Activated CD4-positive, alpha-beta T cell treated with anti-CD3 and anti-CD28 coated beads for 24 hours (primary cell): Measurements from ENCODE around the gene PTGR1.
A peak's percentile ranks its signal among the peaks of the same experiment; 100 is the strongest.
"Not testable (repeated sequence)": the region's sequence is repeated elsewhere in the genome, so short reads cannot be mapped to it uniquely, and the experiment has no call there.

Experiments used
- DNase-seq, 2 donors: peaks; one replicate each; pipeline ENCODE4 v3.0.0-alpha.2; 2020; ENCODE audit warnings: low read depth in 2 of 2

Gene PTGR1

GRCh38 chr9:111613436-111614040, 14.1 kb upstream of the PTGR1 start:
- no peak for DNase-seq

DNA sequence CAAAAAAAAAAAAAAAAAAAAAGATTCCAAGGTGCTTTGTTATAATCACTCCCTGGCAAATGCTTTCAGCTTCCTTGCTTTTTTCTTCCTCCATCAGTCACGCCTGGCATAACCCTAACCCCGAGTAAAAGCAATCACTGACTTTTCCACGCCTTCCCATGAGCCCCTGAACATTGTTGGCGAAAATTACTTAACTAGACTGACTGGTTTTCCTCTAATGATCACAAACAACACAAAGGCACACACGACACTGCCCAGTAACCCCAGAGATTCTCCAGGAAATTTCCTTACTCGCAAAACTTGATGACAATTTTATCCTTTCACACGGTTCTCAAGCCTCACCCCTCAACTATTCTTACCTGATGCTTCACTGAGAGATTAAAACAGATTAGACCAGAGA, 11.4 kb upstream of the PTGR1 start:
- DNase-seq = no peak

- no peak for DNase-seq
Observed at GRCh38 chr9:111610149-111610548, 10.7 kb upstream of the PTGR1 start.

GRCh38 chr9:111605041-111605559, 5.7 kb upstream of the PTGR1 start:
- no peak for DNase-seq

GRCh38 chr9:111604054-111604615, 4.7 kb upstream of the PTGR1 start:
- DNase-seq = no peak

DNA sequence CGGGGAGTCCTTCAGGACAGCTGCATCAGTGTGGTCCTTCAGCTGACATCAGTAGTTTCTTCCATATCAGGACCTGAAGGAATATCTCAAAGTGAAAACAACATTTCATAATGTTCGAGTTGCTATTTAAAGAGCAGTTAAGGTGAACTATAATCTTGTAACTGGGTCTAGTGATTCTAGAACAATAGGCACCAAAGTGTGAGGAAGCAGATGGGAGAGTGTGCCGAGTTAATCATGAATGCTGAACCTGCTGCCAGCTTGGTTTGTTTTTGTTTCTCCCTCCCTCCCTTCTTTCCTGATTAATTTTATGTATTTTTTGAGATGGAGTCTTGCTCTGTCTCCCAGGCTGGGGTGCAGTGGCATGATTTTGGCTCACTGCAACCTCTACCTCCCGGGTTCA, 3.6 kb upstream of the PTGR1 start:
- DNase-seq = no peak

DNA sequence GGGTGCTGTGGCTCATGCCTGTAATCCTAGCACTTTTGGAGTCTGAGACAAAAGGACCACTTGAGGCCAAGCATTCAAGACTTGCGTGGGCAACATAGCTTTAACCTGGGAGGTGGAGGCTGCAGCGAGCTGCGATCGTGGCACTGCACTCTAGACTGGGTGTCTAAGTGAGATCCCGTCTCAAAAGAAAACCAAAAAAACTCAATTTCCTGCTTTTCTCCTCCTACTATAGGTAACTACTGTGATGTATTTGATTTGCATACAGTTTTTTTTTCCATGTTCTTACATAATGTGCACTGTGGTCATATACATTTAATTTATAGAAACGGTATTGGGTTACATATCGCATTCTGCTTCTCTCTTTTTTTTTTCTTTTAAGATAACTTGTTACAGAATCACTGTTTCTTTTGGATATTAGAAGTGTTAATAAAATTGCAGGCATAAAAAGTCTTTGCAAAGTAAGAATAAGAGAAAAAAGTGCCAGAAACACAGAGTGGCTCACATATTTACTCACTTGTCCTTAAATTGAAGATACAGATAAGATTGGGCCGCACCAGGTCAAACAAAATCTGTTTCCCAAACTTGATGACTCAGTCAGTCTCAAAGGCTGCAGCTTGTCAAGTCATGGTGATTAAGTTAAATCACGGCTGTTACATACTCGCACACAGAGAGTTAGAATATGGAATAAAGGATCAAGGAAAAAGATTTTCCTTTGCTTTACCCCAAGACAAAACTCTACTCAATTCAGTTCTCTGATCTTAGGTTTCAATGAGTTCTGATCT, 2.0 kb upstream of the PTGR1 start:
- no peak for DNase-seq

GRCh38 chr9:111599955-111600343, 502 bp upstream of the PTGR1 start:
- DNase-seq = no peak

DNA sequence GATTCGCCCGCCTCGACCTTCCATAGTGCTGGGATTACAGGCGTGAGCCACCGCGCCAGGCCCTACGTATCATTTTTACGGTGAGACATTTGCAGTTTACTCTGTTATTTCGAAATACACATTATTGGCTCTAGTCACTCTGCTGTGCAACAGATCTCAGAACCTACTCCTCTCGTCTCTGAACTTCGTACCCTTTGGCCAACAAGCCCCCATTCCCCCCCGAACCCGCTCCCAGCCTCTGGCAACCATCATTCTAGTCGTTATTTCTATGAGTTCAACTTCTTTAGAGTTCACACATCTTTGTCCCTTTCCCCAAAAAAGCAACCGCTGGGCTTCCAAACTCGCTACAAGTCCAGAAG, 735 bp downstream of the PTGR1 start:
- no peak for DNase-seq

GRCh38 chr9:111597852-111598732, 1.4 kb downstream of the PTGR1 start:
- peak; percentile 17 to 29 for DNase-seq

DNA sequence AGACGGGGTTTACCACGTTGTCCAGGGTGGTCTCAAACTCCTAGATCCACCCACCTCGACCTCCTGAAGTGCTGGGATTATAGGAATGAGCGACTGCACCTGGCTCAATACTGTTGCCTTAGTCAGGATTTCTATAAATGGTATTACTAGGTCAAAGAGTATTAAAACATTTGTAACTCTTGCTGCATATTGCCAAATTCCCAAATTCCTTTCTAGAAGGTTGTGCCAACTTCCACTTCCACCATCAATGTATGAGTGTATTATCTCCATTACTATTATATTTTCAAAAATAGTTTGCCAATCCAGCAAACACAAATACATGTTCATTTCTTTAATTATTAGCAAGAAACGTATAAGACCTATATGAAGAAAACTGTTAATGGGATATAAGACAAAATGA, 10.6 kb downstream of the PTGR1 start:
- no peak for DNase-seq

GRCh38 chr9:111586378-111586777, 13.1 kb downstream of the PTGR1 start:
- no peak for DNase-seq

GRCh38 chr9:111582888-111583287, 16.6 kb downstream of the PTGR1 start:
- no peak for DNase-seq

GRCh38 chr9:111572950-111573604, 26.4 kb downstream of the PTGR1 start:
- no peak for DNase-seq

- DNase-seq = not testable (repeated sequence)
Observed at GRCh38 chr9:111568127-111568526, 31.3 kb downstream of the PTGR1 start.

DNA sequence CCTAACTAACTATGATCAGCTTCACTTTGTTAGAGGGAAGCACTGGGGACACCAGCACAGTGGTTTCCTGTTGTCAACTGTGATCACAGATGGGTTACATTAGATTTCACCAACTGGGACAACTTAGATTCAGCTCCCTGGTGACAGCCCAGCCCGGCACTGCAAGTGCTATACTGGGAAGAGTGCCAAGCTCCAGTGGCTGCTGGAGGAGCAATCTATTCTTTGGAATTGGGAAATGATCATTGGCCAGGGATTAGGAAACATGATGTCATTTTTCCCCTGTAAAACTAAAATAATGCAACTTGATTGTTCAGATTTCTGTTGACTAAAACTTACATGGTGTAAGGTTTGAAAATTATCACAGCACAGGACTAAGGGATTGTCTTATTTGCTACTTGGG, 33.2 kb downstream of the PTGR1 start:
- no peak for DNase-seq

DNA sequence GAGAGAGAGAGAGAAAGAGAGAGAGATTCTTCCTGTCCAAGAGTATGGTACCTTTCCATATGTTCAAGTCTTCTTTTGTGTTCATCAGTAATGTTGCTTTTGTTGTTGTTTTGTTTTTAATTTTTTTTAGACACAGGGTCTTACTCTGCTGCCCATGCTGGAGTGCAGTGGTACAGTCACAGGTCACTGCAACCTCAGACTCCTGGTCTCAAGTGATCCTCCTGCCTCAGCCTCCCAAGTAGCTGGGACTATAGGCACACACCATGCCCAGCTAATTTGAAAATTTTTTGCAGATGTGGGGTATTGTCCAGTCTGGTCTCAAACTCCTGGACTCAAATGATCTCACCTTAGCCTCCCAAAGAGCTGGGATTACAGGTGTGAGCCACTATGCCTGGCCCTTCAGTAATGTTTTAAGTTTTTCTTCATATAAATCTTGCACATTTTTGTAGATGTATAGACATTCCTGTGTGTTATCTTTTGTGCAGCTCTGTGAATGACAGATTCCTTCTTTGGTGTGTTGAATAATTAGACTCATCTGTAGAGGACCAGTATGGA, 38.2 kb downstream of the PTGR1 start:
- no peak for DNase-seq

DNA sequence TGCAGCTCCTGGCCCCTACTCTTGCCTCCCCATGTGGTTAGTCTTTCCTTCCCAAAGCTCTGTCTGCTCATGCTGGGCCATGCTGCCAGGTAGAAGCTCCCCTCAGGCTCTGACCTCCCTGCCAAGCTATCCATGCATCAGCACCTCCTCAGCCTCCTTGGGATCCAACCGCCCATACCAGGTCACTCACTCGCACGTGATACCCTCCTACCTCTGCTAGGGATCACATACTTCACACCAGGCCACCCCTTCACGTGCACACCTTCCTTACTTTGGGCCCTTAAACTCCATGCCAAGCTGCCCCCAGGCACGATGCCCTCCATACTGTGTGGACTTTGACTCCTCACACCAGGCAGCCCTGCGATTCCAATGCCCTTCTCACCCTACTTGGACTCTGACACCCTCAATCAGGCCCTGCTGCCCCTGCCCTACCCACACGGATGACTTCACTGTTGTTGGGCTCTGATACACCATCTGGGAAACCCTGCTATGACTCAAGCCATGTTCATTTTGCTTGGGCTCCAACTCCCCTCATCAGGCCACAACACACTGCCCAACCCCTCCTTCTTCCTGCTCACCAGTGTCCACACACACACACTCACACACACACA, 40.3 kb downstream of the PTGR1 start:
- DNase-seq = no peak

DNA sequence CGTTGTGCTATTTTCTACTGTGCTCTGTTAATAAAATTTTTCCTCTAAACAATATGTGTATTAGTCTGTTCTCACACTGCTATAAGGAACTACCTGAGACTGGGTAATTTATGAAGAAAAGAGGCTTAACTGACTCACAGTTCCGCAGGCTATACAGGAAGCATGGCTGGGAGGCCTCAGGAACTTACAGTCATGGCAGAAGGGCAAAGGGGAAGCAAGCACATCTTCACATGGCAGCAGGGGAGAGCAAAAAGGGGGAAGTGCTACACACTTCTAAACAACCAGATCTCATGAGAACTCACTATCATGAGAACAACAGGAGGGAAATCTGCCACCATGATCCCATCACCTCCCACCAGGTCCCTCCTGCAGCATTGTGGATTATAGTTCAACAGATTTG, 44.0 kb downstream of the PTGR1 start:
- not testable (repeated sequence) for DNase-seq

DNA sequence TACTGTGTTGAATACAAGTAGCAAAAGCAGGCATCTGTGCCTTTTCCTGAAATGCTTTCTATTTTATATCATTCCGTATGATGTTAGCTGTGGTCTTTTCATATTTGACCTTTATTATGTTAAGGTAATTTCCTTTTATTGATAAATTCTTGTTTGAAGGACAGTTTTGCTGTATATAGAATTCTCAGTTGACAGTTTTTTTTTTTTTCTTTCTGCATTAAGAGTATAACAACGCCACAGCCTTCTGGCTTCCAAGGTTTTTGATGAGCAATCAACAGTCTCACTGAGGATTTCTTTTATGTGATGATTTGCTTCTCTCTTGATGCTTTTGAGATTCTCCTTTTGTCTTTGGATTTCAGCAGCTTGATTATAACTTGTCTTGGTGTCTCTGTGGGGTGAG, 50.8 kb downstream of the PTGR1 start:
- no peak for DNase-seq
